NCI-H2196 (cell line): Measurements from ENCODE around the gene SLC46A1.

Experiments
- DNase-seq: peaks from one replicate; lab custom pipeline; 2025; ENCODE audit not compliant: unreplicated experiment; lab: John Stamatoyannopoulos, UW

The SLC46A1 gene

DNA sequence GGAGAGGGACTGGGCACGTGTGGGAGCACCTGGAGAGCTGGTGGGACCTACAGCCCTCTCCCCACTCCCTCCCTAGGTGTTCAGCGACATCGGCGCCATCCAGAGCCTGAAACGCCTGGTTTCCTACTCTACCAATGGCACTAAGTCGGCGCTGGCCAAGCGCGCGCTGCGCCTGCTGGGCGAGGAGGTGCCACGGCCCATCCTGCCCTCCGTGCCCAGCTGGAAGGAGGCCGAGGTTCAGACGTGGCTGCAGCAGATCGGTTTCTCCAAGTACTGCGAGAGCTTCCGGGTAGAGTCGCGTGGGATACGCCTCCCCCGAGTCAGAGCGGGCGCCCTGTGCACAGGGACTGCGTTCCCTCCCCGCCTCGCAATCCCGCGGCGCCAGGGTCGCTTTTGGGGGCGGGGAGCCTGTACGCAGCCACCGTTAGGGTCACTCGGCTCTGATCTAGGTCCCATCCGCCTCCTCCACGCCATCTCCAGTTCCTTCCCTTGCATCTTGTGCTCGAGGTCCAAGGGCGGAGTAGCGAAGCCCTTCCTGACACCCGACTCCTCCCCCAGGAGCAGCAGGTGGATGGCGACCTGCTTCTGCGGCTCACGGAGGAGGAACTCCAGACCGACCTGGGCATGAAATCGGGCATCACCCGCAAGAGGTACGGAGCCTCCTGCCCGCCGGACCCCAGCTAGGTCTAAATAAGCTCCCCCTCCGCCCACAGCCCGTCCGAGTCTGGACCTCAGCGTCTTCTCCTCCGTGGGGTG is 21.6 kb downstream of the SLC46A1 start:
- peak; percentile 71 for DNase-seq

DNA sequence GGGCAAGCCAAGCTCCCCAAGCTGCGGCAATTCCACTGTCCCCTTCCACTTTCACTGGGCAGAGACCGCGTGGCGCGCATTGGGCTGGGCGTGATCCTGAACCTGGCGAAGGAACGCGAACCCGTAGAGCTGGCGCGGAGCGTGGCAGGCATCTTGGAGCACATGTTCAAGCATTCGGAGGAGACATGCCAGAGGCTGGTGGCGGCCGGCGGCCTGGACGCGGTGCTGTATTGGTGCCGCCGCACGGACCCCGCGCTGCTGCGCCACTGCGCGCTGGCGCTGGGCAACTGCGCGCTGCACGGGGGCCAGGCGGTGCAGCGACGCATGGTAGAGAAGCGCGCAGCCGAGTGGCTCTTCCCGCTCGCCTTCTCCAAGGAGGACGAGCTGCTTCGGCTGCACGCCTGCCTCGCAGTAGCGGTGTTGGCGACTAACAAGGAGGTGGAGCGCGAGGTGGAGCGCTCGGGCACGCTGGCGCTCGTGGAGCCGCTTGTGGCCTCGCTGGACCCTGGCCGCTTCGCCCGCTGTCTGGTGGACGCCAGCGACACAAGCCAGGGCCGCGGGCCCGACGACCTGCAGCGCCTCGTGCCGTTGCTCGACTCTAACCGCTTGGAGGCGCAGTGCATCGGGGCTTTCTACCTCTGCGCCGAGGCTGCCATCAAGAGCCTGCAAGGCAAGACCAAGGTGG is 24.7 kb downstream of the SLC46A1 start:
- DNase-seq: no peak

DNA sequence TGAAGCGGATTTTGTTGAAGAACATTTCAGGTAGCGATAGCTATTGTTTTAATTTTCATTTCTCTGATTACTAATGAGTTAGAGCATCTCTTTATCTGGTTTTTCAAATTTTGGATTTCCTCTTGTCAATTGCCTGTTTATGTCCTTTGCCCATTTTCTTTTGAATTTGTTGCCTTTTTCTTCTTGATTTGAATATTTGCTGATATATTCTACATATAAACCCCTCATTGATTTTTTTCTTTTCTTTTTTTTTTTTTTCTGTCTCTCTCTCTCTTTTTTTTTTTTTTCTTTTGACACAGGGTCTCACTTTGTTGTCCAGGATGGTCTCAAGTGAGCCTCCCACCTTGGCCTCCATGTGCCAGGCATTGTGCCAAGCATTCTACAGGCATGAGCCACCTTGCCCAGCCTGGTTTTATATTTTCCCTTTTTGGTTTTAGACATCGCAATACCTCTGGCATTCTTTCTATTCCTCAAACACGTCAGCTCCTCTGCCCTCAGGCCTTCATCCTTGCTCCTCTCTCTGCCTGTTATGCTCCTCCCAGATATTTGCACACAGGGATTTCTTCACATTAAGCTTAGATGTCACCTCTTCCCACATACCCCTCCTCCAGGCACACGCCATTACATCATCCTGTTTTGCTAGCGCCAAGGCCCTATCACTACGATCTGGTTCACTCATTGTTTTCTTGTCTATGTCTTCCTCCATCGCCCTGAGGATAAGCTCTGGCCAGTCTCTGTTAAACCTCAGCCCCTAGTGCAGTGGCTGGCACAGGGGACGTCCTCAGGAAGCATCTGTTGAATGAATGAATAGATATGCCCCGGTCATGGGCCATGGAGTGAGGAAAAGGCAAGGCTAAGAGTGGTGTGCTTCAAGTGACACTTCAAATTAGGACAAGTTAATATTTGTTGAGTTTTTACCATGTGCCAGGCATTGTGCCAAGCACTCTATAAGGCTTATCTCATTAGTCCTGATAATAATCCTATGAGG is 25.9 kb downstream of the SLC46A1 start:
- peak; percentile 29 for DNase-seq

DNA sequence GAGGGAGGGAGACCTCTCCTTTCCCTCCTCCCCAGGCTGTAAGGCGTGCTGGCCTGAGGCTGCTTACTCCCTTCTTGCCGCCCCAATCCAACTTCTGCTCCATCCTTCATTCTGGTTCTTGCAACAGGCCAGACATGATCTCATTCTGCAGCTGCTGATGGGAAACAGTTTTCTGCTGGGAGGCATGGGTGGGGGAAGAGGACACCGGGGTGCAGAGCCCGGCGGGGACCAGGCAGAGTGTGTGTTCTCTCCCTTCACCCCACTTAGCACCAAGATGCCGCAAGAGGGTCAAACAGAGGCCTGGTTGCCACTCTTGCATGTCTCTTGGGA is 33.1 kb downstream of the SLC46A1 start:
- DNase-seq: no peak

DNA sequence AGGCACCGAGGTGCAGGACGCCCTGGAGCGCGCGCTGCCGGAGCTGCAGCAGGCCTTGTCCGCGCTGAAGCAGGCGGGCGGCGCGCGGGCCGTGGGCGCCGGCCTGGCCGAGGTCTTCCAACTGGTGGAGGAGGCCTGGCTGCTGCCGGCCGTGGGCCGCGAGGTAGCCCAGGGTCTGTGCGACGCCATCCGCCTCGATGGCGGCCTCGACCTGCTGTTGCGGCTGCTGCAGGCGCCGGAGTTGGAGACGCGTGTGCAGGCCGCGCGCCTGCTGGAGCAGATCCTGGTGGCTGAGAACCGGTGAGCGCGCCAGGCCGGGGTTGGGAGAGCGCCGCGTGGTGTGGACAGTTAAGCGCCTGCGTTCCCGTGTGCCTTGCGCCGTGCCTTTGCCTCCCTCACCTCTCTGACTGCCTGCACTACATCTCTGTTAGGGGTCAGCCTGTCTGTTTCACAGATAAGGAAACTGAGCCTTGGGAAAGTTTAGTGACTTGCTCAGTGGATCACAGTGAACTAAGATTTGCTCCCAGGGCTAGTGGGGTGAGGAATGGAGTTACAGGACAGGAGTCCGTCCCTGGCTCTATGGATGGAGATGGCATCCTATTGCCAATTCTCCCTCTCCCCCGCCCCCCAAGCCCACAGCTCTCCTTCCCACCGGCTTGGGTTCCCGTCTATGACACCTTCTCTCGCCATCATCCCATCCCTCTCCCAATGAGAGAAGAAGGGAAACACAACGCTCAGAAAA is 33.6 kb downstream of the SLC46A1 start:
- DNase-seq: no peak

DNA sequence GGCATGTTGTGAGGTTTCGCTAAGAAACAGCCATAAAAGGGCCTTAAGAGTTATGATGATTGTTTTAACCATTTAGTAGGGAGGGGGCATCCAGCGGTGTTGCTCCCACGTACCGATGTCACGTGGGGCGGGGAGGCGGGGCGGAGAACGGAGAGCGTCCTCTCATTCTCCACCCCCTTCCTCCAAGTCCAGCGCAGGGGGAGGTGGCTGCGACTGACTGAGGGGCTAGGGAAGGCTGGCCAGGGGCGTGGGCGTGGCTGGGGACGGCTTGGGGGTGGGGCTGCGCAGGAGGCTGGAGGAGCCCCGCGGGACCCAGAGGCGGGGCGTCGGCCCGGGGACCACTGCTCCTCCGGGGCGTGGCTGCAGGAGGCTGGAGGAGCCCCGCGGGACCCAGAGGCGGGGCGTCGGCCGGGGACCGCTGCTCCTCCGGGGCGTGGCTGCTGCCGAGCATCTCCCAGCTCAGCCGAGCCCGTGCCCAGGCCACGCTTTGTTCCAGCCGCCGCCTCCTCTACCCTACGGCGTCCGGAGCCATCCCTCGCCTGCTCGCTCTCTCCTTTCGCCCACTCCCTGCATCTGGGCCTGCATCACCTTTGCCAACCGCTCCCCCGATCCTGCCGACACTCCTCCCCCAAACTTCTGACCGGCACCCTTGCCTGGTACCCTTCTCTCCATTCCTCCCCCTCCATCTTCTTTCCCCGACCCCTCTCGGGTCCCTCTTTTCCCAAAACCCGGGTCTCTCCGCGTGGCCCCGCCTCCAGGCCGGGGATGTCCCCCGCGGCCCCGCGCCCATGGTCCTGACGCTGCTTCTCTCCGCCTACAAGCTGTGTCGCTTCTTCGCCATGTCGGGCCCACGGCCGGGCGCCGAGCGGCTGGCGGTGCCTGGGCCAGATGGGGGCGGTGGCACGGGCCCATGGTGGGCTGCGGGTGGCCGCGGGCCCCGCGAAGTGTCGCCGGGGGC is 34.5 kb downstream of the SLC46A1 start, which contains the start of gene SARM1:
Gene SARM1, plus strand, starts transcription at position 450 of the 958 bp plus-strand sequence. Its CDS starts 339 bp downstream, at position 789.
- peak; percentile 72 for DNase-seq

DNA sequence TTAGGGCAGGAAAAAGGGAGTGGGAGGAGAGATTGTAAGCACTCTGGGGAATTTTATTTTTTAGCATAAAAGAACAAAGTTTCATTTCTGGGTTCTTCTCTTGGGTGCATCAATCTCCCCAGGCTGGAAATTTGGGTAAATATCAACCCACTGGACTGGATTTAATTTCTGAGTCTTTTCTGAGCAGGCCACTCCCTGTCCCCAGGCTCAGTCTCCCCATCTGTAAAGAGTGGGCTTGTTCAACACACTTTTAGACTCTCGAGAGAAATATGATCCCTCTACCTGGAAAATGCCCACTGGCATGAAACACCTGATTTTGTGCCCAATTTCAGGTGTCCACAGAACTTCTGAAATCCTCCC is 35.3 kb downstream of the SLC46A1 start:
- no peak for DNase-seq

DNA sequence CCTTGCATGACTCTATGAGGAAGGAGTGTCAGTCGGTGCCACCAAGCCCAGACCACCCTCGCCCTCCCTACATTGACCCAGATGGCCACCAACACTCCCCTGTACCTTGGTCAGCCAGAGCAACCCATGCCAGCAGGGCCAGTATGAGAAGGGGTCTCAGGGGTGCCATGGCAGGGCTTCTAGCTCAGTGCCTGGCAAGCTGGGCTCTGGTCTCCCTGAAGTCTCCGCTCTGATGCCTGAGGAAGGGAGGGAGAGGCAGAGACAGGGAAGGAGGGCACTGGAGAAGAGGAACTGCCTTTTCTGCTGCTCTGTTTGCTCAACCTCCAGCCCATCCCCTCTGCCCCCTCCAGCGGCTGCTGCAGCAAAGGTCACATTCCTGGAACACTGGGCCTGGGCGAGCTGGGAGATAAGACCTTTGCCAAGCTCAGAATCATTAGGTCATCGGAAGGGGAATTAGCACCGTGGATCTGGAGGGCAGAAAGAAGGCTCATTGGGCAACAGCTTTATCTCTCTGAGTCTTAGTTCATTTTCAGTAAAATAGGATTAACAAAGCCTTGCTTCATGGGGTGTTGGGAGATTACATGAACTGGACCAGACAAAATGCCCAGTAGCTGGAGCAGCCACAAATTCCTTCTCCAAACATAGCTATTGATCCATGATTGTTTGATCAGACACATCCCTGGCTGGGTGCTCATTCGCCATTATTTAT is 35.8 kb downstream of the SLC46A1 start, which contains the start of gene VTN:
Gene VTN, minus strand, starts transcription at position 273 of the 709 bp plus-strand sequence. Its CDS starts 104 bp downstream, at position 169.
- DNase-seq: peak; percentile 25

DNA sequence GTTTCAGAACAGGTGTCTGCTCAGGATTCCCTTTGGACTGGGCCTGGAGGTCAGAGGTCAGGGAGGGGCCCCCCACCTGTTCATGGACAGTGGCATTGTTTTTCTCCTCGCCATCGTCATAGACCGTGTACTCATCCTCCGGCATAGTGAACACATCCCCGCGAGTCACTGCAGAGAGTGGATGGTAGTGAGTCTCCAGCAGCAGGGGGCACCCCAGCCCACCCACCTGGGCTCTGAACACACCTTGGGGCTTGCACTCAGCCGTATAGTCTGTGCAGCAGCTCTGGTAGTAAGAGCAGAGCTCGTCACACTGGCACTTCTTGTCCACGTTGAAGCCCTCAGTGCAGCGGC is 36.4 kb downstream of the SLC46A1 start:
- DNase-seq: no peak

DNA sequence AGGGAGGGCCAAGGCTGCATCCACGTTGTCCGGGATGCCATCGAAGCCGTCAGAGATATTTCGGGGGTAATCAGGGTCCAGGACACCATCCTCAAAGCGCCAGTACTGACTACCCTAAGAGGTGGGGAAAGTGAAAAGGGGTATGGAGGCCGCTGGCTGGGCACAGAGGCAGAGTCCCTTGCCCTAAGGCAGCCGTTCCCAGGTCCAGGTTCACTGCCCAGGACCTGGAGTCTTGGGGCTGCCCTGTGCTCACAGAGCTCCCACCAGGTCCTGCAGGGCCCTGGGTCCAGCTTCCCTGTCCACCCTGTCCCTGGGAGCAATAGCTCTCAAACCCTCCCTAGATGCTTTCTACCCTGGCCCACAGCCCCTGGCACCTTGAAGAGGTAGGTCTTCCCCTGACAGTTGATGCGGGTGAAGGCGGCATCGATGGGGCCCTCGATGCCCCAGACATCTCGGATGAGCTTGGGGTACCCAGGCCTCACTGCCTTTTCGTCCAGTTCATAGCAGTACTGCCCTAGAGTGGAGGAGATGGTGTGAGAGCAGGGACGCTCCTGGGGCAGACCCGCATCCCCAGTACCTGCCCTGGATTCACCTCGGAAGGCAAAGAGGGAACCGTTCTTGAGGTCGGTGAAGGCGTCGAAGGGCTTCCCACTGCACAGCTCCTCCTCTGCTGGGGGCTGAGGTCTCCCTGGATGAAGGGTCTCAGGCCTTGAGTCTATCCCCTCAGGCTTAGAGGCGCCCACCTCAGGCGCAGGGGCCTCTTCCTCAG is 36.9 kb downstream of the SLC46A1 start:
- no peak for DNase-seq

DNA sequence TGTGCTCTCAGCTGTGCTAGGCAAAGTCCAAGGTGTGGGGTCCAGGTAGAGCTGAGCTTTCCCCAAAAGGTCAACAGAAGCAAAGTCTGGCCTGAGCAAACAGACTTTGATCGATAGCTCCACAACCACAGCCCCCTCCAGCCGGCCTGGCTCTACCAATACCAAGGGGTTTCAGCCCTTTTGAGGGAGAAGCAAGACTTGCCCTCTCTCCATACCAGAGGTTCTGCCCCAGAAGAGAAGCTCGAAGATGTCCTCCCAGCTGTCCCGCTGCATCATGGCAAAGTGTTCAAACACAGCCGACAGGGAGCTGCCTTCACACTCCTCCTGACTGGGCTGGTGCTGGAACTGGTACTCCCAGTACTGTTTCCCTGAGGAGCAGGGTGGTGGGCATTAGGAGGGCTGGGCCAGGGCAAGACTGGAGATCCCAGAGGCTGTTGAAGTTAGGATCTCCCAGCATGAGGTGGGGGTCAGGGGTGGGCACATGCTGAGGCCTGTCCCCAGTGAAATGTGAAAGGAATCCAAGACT is 37.6 kb downstream of the SLC46A1 start:
- no peak for DNase-seq

DNA sequence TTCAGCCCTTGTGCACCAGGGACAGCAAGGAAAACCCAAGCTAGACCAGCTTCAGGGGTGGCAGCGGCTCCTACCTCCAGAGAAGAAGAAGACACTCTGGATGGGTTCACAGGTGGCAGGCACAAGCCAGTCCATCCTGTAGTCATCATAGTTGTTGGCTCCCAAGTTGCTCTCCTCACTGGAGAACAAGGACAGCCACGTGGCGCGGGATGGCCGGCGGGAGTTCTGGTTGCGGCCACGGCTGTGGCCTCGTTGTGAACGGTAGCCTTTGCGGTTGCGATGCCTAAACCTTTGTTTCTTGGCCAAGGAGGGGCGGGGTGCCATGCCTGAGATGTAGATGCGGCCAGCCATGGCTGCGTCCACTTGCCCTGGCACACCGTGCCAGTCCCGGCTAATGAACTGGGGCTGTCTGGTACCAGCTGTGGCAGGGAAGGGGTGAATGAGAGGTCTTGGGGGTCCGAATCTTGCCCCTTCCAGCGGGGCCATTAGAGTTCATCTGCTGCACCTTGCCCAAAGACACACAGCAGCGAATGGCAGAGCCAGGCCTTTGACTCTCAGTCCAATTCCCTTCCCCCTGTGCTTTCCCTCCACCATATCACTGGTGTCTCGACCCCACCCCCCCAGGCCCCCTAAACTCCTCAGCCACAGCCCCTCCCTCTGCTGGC is 38.2 kb downstream of the SLC46A1 start:
- DNase-seq: no peak

DNA sequence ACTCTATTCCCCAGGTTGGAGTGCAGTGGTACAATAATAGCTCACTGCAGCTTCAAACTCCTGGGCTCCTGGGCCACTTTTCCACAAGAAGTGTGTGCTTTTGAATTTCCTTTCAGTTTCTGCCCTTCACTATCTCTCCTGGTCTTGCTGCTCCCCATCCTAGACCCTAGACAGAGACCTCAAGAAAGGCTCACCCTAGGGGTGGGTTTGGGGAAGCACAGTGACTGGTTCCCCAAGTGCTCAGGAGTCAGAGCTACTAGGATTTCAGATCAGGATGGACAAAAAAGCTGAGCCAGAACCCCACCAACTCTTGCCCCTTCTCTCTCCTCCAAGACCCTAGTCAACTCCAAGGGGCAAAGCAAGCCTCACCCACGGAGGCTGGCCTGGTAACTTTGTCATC is 39.4 kb downstream of the SLC46A1 start:
- DNase-seq: no peak

DNA sequence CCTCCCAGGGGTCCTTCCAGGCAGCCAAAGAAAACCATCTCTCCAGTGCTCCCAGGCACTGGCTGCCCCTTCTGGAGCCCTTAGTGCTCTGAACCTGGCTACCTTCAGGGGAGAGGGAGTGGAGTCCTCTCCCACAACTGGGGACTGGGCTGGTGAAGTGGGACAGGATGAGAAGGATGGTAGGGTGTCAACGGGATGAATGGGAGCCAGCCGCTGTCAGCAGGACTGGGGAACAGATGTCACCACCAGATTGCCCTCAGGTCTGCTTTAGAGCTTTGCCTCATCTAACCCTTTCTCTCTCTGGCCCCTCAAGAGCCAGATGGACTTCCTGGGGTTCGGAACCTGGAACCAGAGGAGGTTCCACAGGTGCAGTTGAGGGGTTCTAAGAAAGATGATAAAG is 40.5 kb downstream of the SLC46A1 start:
- DNase-seq: no peak

DNA sequence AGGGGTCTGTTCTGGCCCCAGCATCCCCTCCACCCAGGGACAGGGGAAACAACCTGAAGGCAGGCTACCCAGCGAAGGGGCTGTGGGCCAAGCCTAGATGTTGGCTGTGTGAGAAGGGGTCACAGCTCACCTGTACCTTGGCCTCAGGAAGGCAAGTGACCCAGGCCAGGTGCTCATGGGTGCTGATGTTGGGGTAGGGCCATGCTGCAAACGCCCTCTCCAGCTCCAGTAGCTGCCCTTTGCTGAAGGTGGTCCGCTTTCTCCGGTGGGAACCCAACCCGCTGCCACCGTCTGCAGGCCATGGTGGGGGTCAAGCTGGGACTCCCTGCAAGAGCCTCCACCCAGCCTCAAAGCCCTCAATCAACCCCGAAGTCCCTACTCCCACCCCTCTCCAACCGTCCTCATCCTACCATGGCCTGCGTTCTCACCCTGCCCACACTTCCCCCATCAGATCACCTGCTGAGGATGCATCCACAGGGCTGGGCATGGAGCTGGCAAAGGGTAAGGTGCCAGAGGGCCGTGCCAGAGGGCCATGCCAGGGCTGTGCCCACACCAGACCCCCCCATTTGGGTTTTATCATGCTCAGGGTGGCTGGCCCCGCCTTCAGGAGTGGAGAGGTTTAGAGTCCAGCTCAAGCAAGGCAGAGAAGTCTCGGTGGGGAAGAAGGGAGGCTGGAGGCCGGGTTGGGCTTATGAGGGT is 41.2 kb downstream of the SLC46A1 start, which contains the start of gene SEBOX:
Gene SEBOX, minus strand, starts transcription at position 535 of the 699 bp plus-strand sequence. Its CDS starts 48 bp downstream, at position 487.
- no peak for DNase-seq

DNA sequence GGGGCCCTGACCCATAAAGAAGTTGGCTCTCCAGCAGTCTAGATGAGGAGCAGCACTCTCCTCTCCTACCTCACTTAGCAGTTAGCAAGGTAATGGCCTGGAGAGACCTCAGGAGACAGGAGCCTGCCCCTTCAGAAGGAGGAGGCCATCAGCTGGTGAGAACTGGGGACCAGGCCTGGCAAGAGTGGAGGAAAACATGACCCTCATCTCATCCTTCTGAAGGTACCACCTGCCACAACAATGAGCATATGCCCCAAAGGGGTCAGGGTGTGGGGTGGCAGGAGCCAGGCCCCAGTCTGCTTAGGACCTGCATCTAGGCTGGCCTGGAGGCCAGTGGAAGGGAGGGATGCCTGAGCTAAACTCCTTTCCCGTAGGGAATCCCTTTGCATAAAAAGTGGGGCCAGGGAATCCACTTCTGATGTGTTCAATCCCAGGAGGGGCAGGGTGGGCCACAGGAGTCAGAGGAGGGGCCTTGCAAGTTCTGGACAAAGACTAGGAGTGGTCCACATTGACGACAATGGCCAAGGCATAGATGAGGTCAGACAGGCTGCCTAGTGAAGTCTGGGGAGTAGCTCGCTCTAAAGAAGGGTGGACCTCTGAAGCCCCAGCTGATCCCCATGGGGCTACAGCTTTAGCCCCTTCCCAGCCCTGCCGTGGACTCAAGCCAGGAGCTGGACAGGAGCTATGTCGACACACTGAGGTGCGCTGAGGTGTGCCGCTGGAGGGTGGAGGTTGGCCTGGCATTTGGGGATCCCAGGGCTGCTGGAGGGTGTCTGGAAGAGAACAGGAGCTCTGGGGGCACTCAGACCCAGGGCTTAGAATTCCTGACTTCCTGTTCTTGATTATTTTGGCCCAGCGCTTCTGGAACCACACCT is 42.0 kb downstream of the SLC46A1 start:
- no peak for DNase-seq
